PC-9 (cell line): ENCODE results near the gene ARHGDIG.

Experiments
- CTCF ChIP-seq: fragments of 200-600 bp; sonication (generic); conservative IDR thresholded peaks from 2 replicates; pipeline ENCODE4 v1.6.1; 2017; ENCODE audit warnings: mixed run types, antibody characterized with exemption, mild to moderate bottlenecking, moderate library complexity
- EZH2 ChIP-seq: fragments of 200-600 bp; sonication (generic); IDR thresholded peaks from 2 replicates; pipeline ENCODE4 v1.8.0; 2017; ENCODE audit warnings: antibody characterized with exemption, low read depth

- TF ChIP-seq CTCF (no peak), EZH2 (no peak)
Measured at GRCh38 chr16:272633-273546, 7.5 kb upstream of the ARHGDIG start.
